HG03457 (cell line): ENCODE measurements around the gene HNRNPUL1.

Experiments used
- ATAC-seq: cut with Tn5 transposase; IDR thresholded peaks from one replicate; pipeline ENCODE4 v1.9.1; 2021; ENCODE audit warnings: moderate number of reproducible peaks; ENCODE audit not compliant: unreplicated experiment

The HNRNPUL1 gene

DNA sequence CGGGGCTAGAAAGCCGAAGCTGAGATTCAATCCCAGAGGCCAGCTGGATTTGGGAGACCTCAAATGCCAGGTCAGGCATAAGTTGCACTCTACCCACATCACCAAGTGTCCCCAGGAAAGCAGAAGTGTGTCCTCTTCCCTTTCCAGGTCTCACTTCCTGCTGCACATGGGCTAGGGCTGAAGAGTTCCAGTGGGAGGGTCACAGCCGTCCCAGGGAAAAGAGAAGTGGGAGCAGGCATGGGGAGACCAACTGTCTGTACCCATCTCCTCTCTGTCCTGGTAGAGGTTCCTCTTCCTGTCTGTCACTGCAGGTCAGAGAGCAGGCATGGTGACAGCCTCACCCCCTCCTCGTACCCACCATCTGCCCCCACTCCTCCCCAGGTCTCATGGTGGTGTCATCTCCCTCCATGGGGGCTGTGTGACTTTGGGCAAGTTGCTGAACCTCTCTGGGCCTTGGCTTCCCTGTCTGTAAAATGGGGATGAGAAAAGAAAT, 30.4 kb upstream of the HNRNPUL1 start:
- ATAC-seq = no peak

DNA sequence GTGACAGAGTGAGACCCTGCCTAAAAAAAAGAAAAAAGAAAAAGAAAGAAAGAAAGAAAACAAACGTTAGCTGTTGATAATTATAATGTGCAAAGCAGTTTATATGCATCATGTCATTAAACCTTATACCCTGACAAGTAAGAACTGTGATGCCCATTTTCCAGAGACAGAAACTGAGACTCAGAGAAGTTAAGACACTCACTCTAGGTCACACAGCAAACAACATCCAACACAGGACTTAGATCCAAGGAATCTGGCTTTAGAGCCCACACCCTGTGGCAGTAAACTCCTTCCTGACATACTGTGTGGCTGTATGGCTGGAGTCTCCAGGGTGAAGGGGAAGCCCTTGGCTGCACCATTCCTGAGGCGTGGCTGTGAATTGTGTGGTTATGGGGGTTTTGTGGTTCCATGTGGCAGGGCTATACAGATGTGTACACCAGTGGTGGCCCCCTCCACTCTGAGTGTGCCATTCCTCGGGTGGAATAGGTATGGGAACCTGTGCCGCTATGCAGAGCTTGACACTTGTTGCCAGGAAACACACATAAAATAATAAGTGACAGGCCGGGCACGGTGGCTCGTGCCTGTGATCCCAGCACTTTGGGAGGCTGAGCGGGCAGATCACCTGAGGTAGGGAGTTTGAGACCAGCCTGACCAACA, 29.5 kb upstream of the HNRNPUL1 start:
- no peak for ATAC-seq

DNA sequence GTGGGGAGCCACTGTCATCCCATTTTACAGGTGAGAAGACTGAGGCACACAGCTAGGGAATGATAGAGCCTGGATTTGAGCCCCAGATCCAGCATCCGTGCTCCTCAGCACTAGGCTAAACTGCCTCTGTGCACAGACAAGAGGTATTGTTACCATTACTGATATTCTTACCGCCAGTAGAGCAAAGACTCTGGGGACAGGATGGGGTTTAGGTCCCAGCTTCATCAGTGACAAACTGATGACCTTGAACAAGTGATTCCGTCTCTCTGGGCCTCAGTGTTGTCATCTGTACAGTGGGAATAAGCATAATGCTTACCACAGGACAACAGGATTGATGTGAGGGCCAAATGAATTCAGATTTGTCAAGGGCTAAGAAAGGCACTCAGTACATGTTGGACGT, 28.7 kb upstream of the HNRNPUL1 start:
- no peak for ATAC-seq

DNA sequence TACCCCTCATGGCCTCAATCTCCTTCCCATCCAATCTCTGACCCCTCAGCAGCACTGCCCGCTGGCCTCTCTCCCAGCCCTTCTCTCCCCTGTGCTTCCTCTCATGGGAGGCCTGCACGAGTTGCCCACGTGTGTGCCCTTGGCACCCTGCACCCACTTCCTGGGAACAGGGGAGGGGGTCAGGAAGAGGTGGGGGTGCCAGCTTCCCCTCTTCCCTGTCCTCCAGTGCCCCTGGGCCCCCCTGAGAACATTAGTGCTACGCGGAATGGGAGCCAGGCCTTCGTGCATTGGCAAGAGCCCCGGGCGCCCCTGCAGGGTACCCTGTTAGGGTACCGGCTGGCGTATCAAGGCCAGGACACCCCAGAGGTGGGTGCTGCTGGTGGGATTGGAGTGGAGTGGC, 25.9 kb upstream of the HNRNPUL1 start:
- no peak for ATAC-seq

DNA sequence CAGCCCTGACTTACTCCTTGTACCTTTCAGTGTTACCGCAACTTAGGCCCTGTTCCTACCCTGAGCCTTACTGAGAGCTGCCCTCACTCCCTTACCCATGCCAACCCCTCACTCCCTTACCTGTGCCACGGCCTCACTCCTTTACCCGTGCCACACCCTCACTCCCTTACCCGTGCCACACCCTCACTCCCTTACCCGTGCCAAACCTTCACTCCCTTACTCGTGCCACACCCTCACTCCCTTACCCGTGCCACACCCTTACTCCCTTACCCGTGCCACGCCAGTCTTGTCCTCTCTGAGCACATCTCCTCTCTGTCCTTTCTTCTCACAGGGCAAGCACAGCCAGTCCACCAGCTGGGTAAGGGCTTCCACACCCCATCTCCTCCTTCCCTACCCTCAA, 24.8 kb upstream of the HNRNPUL1 start:
- no peak for ATAC-seq

DNA sequence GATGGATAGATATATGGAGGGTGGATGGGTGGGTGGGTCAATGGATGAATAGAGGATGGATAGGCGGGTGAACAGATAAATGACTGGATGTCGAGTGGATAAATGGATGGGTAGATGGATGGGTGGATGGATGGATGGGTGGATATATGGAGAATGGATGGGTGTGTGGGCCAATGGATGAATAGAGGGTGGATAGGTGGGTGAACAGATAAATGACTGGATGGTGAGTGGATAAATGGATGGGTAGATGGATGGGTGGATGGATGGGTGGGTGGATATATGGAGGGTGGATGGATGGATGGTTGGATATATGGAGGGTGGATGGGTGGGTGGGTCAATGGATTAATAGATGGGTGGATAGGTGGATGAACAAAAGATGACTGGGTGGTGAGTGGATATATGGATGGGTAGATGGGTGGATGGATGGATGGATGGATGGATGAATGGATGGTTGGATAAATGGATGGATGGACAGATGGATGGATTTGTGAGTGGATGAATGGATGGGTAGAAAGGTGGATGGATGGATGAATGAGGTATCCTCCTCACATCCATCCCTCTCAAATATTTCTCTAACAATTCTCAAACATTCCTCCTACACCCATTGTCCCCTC, 24.1 kb upstream of the HNRNPUL1 start:
- ATAC-seq = no peak

DNA sequence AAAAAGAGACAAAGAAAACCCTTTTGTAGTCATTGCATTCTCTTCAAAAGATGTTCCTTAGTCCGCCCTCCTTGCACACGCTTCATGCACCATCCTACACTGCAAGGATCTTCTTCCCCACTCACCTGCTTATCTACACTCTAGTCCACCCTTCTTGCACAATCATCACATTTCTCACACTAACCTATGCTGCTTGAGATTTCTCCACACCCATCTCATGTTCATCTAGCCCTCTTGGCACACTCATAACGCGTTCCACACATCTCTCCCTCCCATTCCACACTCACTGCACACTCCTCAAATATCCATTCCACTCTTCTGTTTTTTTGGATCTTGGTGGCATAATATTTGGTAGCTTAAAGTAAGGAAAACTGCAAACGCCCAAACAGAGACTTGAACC, 22.3 kb upstream of the HNRNPUL1 start:
- no peak for ATAC-seq

DNA sequence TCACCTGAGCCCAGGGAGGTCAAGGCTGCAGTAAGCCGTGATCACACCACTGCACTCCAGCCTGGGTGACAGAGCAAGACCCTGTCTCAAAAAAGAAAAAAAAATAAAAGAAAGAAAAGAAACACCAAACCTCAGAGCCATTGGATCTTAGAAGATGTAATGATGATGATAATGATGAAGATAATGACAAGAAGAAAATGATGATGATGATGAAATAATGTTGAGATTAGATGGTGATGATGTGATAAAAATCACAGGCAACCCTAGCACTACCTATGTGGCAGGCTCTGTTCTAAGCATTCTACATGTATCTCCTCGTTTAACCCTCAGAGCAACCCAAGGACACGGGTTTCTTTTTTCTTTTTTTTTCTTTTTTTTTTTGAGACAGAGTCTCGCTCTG, 20.1 kb upstream of the HNRNPUL1 start:
- ATAC-seq = no peak

DNA sequence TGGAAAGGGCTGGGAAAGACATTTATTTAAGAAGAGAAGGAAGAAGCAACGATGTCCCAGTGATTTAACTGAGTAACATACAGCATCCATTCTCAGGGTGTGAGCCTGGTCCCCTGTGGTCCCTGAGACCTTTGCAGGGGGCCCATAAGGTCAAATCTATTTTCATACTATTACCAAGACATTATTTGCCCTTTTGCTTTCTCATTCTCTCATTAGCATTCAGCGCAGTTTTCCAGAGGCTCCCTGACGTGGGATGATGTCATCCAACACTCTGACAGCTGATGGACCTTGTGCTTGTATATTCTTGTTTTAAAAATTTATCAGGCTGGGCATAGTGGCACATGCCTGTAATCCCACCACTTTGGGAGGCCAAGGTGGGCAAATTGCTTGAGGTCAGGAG, 18.3 kb upstream of the HNRNPUL1 start:
- ATAC-seq = no peak

DNA sequence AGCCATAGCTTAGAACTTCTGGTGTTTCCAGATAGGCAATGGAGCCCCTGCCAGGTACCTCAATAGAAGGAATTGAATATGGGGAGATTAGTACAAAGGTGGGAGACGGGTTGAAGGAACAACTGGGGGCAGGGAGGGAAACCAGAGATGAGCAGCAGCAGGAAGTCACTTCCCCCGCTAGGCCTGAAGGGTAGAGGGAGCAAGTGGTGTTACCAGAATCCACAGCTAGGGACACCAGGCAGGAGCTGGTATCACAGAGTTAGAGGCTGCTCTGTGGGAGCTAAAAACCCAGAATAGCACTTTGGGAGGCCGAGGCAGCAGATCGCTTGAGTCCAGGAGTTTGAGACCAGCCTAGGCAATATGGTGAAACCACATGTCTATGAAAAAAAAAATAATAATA, 15.3 kb upstream of the HNRNPUL1 start:
- ATAC-seq = no peak

DNA sequence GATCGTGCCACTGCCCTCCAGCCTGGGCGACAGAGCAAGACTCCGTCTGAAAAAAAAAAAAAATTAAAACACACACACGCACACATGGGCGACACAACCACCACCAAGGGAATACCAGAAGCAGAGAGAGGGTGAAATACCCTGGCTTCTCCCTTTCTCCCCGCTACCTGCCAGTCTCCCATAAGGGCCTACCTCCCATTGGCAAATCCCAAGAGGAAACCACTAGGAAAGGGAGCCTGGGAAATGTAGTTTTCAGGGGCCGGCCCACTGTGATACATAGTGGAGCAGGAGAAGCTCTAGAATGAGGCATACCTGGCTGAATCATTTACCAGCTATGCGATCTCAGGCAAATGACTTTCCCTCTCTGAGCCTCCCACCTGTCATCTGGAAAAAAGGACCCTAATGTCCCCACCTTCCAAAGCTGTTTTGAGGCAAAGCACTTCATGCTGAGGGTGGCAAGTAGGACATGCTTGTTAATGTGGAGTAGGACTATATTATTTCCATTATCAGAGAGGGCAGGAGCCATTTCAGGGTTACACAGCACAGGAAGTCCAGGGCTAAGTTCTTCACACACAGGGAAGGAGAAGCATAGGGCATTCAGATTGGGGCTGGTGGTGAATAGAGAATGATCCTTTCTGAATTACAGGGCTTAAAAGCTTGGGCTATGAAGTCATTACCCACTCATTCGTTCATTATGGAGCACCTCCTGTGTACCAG, 14.3 kb upstream of the HNRNPUL1 start:
- ATAC-seq = no peak

DNA sequence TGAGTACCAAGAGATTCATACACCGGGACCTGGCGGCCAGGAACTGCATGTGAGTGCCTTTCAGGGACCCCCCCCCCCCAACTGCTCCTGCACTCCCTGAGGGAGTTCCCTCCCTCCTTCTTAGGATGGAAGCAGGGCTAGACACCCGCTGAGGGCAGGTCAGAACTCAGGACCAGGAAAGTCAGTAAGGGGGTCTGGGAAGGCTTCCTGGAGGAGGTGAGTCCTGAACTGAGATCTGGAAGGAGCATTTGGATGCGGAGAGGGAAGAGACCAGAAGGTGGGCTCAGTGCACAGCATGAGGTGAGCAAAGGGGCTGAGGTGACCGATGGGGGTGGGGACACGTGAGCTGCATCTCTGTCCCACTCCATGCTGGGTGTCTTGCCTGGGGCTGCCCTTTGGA, 10.5 kb upstream of the HNRNPUL1 start:
- ATAC-seq = no peak

DNA sequence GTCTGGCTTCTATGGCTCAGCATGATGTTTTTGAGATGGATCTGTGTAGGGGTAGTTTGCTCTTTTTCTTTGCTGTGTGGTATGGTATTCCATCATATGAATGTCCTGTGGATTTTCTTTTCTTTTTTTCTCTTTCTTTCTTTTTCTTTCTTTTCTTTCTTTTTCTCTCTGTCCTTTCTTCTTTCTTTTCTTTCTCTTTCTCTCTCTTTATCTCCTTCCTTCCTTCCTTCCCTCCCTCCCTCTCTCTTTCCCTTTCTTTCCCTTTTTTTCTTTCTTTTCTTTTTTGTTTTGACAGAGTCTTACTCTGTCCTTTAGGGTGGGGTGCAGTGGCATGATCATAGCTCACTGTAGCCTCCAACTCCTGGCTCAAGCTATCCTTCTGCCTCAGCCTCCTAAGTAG, 9.0 kb upstream of the HNRNPUL1 start:
- no peak for ATAC-seq

DNA sequence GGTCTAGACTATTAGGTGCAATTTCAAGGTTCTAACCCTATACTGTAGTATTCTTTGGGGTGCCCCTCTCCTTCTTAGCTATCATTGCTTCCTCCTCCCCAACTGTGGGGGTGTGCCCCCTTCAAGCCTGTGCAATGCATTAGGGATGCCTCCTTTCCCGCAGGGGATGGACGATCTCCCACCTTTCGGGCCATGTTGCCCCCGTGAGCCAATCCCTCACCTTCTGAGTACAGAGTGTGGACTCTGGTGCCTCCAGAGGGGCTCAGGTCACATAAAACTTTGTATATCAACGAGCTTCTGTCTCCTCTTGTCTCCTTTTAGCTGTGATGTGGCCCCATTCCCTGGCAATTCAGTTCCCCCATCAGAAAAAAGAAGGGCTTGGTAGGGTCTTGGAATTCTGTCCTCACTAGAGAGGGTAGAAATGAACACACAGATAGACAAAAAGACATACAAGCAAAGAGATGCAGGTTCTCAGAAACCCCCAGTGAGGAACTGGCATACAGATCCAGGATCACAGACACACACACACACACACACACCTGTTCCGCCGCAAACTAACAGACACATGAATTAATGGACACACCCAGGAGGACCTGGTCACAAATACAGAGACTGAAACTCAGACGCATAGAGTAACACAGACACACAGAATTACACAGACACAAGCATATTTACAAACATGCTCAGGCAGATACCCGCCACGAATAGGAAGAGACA, 2.5 kb upstream of the HNRNPUL1 start:
- ATAC-seq = no peak

DNA sequence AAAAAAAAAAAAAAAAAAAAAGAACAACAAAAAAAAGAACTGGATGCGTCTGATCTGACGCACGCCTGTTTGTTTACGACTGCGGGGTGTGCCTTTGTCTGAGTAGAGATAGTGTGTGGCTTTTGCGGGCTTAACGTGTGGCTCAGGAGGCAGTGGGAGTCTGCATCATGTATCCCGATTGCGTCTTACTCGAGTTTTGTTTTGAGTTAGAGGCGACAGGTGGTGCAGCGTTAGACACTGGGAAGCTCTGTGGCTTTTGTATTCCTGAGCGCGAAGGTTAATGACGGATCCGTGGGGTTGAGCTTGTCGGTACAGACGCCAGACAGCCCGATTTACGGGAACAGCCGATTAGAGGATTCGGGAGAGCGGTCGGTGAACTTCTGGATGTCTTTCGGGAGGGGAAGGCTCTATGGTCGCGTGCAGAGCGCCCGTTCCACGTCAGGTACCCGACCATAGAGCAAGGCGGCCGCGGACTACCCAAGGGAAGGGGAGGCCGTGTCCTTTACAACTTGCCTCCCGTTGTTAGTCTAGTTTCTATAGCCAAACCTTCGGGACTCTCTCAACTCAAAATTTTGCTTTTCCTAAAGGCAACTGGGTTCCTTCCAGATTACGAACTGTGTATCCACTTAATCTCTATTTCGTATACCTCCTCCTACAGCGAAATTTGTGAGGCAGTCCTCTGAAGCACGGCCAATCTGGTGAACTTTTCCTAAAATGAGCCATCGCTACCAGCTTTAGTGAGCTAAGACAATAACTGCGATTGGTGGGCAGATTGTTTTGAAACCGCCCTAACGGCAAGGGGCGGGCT, 926 bp upstream of the HNRNPUL1 start:
- peak; percentile 20 for ATAC-seq

DNA sequence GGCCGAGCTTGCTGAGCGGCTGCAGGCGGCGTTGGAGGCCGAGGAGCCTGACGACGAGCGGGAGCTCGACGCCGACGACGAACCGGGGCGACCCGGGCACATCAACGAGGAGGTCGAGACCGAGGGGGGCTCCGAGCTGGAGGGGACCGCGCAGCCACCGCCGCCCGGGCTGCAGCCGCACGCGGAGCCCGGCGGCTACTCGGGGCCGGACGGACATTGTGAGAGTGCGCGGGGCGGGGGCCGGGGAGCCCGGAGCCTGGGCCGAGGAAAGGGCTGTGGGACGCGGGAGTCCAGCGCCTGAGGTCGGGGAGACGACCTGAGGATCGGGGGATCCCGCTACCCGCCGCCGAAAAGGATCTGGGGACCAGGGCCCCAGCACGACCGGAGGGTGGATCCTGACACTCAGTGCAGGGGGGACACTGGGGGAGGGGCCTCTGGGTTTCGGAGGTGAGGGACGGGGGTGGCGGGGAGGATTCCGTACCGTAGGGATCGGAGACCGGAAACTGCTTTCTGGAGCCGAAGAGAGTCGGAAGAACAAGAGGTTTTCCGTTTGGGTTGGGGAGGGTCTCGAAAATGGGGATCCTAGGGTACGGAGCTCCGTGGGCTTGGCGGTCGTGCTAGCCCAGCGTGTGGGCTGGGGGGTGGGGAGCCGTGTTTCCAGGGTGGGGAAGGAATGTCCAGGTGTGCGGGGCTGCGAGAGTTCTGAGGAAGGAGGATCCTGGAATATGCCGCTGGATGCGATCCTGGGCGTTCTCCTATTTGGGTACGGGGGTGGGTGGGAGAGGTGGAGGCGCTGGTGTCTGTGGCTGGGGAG, 616 bp downstream of the HNRNPUL1 start:
- ATAC-seq = no peak

DNA sequence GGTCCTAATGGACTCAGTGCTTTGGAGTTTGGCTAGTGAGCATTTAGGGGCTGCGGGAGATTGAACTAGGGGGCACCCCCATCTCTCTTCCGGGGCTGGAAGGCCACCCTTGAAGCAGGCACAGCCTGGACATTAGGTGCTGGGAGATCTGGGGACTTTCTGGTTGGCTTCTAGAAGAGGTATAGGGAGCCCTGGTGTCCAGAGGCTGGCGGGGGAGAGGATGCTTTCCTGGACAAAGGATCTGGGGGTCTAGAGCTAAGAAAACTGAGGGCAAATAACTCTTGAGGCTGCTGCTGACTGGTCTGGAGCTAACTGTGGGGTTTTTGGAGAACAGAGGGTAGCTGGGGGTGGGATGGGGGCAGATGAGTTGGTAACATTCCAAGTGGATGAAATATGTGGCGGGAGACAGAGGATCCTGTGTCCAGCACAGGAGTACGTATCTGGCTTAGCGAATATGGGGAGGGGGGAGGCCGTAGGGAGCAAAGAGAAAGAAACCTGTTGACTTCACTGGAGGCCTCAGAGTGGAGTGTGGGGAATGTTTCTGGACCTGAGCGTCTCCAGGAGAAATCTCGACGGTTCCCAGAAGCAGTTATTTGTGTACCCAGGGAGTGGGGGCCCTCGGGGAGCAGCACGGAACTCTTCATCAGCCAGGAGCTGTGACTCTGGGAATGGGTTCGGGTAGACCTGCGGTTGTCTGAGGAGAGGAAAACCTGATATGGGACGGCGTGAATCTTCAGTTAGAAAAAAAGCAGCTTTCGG, 1.4 kb downstream of the HNRNPUL1 start:
- no peak for ATAC-seq

DNA sequence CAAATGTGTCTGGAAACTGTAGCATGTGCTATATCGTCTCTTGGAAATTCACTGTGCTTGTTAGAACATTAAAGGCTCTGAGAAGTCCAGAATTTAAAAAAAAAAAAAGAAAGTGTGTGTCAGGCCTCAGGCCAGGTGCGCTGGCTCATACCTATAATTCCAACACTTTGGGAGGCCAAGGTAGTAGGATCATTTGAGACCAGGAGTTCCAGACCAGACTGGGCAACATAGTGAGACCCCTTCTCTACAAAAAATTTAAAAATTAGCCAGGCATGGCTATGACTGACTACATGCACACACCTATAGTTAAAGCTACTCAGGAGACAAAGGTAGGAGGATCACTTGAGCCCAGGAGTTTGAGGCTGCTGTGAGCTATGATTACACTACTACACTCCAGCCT, 4.9 kb downstream of the HNRNPUL1 start:
- ATAC-seq = no peak

DNA sequence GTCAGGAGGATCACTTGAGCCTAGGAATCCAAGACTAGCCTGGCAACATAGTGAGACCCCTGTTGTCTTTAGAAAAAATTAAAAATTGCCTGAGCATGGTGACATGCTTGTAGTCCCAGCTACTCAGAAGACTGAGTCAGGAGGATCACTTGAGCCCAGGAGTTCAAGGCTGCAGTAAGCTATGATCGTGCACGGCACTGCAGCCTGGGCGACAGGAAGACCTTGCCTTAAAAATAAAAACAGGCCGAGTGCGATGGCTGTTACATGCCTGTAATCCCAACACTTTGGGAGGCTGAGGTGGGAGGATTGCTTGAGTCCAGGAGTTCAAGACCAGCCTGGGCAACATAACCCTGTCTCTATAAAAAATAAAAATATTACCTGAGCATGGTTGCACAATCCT, 5.4 kb downstream of the HNRNPUL1 start:
- ATAC-seq = no peak
